ENCODE results near the gene MMRN2.
"Not testable (repeated sequence)": the region's sequence is repeated elsewhere in the genome, so short reads cannot be mapped to it uniquely, and the experiment has no call there.

- TF ChIP-seq, protein P1, sequence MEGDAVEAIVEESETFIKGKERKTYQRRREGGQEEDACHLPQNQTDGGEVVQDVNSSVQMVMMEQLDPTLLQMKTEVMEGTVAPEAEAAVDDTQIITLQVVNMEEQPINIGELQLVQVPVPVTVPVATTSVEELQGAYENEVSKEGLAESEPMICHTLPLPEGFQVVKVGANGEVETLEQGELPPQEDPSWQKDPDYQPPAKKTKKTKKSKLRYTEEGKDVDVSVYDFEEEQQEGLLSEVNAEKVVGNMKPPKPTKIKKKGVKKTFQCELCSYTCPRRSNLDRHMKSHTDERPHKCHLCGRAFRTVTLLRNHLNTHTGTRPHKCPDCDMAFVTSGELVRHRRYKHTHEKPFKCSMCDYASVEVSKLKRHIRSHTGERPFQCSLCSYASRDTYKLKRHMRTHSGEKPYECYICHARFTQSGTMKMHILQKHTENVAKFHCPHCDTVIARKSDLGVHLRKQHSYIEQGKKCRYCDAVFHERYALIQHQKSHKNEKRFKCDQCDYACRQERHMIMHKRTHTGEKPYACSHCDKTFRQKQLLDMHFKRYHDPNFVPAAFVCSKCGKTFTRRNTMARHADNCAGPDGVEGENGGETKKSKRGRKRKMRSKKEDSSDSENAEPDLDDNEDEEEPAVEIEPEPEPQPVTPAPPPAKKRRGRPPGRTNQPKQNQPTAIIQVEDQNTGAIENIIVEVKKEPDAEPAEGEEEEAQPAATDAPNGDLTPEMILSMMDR (IDR thresholded peaks at IDR 0.05): not testable (repeated sequence)
- not testable (repeated sequence) for TF ChIP-seq POLR2AphosphoS5 (IDR thresholded peaks at IDR 0.05)
Measured at GRCh38 chr10:86947806-86948205, 9.6 kb downstream of the MMRN2 start.

Measured in upper lobe of left lung (tissue), 4 donors.